A673 (cell line): ENCODE results near the gene KCNIP4.

Experiments
- EZH2 ChIP-seq: fragments of 200-600 bp; sonication (generic); IDR thresholded peaks from 2 replicates; pipeline ENCODE4 v1.6.1; 2017; ENCODE audit warnings: borderline replicate concordance, low read depth, mild to moderate bottlenecking, mixed read lengths, antibody characterized with exemption, low read length; ENCODE audit not compliant: poor library complexity, severe bottlenecking
- TF ChIP-seq, protein P1 (sequence below): fragments of 300-800, 200-600 bp; sonication (generic); conservative IDR thresholded peaks from 2 replicates; pipeline ENCODE4 v1.5.1; 2017; ENCODE audit warnings: low read depth, mild to moderate bottlenecking, antibody characterized with exemption, low read length, moderate library complexity, mixed read lengths

DNA sequence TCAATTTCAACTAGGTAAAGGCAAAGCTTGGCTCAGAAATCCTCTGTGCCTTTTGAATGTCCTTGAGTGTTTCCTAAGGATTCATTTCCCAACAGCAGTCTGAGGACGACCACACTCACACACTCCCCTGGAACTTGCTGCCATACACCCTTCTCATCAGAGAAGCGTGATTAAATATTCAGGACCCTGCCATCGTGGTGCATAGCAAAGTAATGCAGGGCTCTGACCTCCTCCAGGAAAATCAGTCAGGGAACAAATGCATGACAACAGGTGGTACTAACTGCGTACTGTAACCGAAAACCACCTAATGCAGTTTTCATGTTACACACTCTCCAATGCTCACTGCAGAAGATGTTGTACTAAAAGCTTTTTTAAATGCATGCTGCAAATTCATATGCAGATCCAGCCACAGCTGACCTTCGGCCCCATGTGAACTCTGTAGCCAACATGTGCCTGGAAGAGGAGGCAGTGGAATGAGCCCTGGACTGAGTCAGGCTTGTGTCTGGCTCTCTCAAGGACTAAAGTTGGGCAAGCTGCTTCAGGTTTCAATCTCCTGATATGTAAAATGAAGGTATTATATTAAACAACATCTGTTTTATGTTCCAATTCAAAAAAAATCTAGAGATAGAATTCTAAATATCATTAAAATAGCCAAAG lies 238.3 kb downstream of the KCNIP4 start:
- TF ChIP-seq, protein P1, sequence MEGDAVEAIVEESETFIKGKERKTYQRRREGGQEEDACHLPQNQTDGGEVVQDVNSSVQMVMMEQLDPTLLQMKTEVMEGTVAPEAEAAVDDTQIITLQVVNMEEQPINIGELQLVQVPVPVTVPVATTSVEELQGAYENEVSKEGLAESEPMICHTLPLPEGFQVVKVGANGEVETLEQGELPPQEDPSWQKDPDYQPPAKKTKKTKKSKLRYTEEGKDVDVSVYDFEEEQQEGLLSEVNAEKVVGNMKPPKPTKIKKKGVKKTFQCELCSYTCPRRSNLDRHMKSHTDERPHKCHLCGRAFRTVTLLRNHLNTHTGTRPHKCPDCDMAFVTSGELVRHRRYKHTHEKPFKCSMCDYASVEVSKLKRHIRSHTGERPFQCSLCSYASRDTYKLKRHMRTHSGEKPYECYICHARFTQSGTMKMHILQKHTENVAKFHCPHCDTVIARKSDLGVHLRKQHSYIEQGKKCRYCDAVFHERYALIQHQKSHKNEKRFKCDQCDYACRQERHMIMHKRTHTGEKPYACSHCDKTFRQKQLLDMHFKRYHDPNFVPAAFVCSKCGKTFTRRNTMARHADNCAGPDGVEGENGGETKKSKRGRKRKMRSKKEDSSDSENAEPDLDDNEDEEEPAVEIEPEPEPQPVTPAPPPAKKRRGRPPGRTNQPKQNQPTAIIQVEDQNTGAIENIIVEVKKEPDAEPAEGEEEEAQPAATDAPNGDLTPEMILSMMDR = no peak
- no peak for TF ChIP-seq EZH2
